ENCODE data around the gene GLCCI1.

GRCh38 chr7:8105449-8106095 is 137.0 kb downstream of the GLCCI1 start:
- no peak for TF ChIP-seq EP300 (IDR thresholded peaks at IDR 0.05; ENCODE audit: borderline replicate concordance in 1 of 2, low read depth in 2 of 2, low read length in 2 of 2)
- TF ChIP-seq MAFK (IDR thresholded peaks at IDR 0.05; ENCODE audit: low read depth, low read length), result no peak
- no peak for TF ChIP-seq CHD2 (IDR thresholded peaks at IDR 0.05; ENCODE audit: low read length)
- TF ChIP-seq CTCF (IDR thresholded peaks at IDR 0.05; ENCODE audit: control extremely low read depth in 1 of 3, insufficient read depth in 1 of 3, low read depth in 1 of 3, low read length in 3 of 3), result no peak
- no peak for TF ChIP-seq POLR2A (IDR thresholded peaks at IDR 0.05; ENCODE audit: control extremely low read depth in 1 of 2, low read depth in 2 of 2, low read length in 2 of 2)
